Measurements from ENCODE around the gene PLSCR5. TPM values are rescaled to one million over a fixed set of nuclear protein-coding genes. Genes with fewer than 3 reads are reported as not detected.

PLSCR5 gene
- polyA plus RNA-seq, 1 of the 3 experiments (the other 2 are of a cell fraction): not detected

DNA sequence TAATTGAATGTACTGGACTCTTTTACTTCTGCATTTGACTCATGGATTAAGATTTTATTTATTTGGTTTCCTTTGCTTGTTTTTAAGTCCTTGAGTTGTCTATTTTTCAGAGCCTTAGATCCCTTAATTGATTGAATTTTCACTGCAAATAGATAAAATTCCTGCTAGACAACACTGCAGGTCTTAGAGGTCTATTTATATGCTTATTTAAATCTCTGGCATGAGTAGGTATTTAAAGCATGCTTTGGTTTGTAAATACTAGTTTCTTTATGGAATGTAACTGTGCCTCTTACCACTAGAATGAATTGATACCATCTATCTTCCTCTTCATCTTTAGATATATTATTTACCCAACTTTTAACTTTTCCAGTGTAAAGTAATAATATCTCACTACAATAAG, 20.0 kb downstream of the PLSCR5 start (continued):
- TF ChIP-seq, protein P1, sequence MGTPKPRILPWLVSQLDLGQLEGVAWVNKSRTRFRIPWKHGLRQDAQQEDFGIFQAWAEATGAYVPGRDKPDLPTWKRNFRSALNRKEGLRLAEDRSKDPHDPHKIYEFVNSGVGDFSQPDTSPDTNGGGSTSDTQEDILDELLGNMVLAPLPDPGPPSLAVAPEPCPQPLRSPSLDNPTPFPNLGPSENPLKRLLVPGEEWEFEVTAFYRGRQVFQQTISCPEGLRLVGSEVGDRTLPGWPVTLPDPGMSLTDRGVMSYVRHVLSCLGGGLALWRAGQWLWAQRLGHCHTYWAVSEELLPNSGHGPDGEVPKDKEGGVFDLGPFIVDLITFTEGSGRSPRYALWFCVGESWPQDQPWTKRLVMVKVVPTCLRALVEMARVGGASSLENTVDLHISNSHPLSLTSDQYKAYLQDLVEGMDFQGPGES (IDR thresholded peaks at IDR 0.05; ENCODE audit: low read depth, low read length): no peak

DNA sequence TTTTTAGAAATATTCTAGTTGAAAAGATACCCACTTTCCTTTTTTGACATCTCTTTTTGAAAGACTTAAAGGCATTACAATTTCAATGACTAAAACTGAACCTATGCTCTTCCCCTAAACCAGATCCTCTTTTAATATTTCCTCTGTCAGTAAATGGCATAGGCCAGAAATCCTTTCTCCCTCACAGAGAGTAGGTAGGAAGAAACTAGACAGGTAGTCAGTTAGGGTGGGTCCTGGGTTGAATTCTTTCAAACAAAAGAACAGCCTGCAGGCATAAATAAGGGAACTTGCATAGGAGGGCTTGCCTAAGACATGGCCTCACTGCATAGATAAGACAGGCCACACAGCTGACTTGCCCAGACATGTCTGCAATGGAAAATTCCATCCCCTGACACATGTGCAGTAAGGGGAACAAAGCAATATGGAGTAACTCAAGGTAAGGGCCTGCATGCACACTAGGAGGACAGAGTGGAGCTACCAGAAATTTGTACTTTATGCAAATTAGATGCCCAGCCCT, 23.1 kb downstream of the PLSCR5 start:
- Histone ChIP-seq H2AFZ (ENCODE audit: low read depth) (no peak overlapping the region), H3K4me3 (ENCODE audit: low read depth in 2 of 2, low read length in 1 of 2) (no peak overlapping the region), H3K27me3 (ENCODE audit: insufficient read depth) (no peaks in the 10 kb centered on the region; the same call in 1 of the 2 replicates), H3K9me3 (no peaks in the 10 kb centered on the region), H4K20me1 (ENCODE audit: insufficient read depth) (no peaks in the 10 kb centered on the region), H3K9me2 (no peaks in the 10 kb centered on the region), H3F3A (replicated peaks; ENCODE audit: insufficient read depth) (no peaks in the 10 kb centered on the region), H3K36me3 (replicated peaks in 1 of 2; ENCODE audit: control insufficient read depth in 1 of 2, insufficient read depth in 2 of 2, low read length in 1 of 2) (no peaks in the 10 kb centered on the region), H3K4me2 (no peak overlapping the region), H3K27ac (ENCODE audit: low read depth in 2 of 2, low read length in 1 of 2) (no peak overlapping the region), H3K79me2 (ENCODE audit: insufficient read depth) (no peaks in the 10 kb centered on the region), H3K4me1 (ENCODE audit: control insufficient read depth in 1 of 2, insufficient read depth in 2 of 2, low read depth in 1 of 2, low read length in 1 of 2) (no peaks in the 10 kb centered on the region), H3K9ac (no peak overlapping the region)
- no peak for TF ChIP-seq GABPA (IDR thresholded peaks at IDR 0.05; ENCODE audit: low read depth)
- TF ChIP-seq, protein P2, sequence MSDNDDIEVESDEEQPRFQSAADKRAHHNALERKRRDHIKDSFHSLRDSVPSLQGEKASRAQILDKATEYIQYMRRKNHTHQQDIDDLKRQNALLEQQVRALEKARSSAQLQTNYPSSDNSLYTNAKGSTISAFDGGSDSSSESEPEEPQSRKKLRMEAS (IDR thresholded peaks at IDR 0.05; ENCODE audit: low read depth): no peak
- TF ChIP-seq, protein P3, sequence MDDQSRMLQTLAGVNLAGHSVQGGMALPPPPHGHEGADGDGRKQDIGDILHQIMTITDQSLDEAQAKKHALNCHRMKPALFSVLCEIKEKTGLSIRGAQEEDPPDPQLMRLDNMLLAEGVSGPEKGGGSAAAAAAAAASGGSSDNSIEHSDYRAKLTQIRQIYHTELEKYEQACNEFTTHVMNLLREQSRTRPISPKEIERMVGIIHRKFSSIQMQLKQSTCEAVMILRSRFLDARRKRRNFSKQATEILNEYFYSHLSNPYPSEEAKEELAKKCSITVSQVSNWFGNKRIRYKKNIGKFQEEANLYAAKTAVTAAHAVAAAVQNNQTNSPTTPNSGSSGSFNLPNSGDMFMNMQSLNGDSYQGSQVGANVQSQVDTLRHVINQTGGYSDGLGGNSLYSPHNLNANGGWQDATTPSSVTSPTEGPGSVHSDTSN (IDR thresholded peaks at IDR 0.05): no peak
- TF ChIP-seq EZH2phosphoT487 (IDR thresholded peaks at IDR 0.05; ENCODE audit: borderline replicate concordance, low read depth): no peak
- no peak for TF ChIP-seq RAD21 (IDR thresholded peaks at IDR 0.05; ENCODE audit: low read length)
- TF ChIP-seq JUND (IDR thresholded peaks at IDR 0.05): no peak
- no peak for TF ChIP-seq FOSL2 (IDR thresholded peaks at IDR 0.05; ENCODE audit: borderline replicate concordance, low read depth)
- TF ChIP-seq MEF2A (IDR thresholded peaks at IDR 0.05; ENCODE audit: borderline replicate concordance, low read depth): no peak
- TF ChIP-seq YY1 (IDR thresholded peaks at IDR 0.05; ENCODE audit: low read depth): no peak
- CTCF ChIA-PET: interaction anchor here (0.8 to 1.3 kb wide), 2 partner anchors 12 to 13 kb away, joined by 3 read pairs; no protein-coding TSS in a partner anchor
- DNase-seq: no peak
- POLR2A ChIA-PET: no interaction called here

DNA sequence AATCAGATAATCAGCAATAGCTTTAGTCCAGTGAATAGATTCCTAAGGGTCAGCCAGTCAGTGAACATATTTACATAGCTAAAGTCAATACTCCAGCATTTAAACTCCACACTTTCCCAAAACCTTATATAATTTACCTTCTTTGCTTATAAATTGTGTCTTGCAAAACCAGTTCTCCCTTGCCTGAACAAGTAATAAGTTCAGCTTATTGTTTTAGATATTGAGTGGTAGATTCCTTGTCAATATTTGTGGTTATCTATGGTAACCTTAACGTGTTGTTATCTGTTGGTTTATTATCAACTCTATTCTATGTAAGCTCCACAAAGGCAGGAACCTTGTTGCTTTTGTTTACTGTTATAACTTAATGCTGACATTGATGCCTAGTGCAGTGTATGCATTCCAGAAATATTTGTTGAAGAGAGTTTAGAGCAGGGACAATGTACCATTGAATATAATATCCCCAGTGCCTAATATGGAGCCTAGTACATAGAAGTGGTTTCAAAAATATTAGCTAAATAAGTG, 24.0 kb downstream of the PLSCR5 start:
- Histone ChIP-seq H2AFZ (ENCODE audit: low read depth) (no peak overlapping the region), H3K36me3 (replicated peaks in 1 of 2; ENCODE audit: control insufficient read depth in 1 of 2, insufficient read depth in 2 of 2, low read length in 1 of 2) (no peaks in the 10 kb centered on the region), H3K9me2 (no peaks in the 10 kb centered on the region), H3K4me1 (ENCODE audit: control insufficient read depth in 1 of 2, insufficient read depth in 2 of 2, low read depth in 1 of 2, low read length in 1 of 2) (no peaks in the 10 kb centered on the region), H3K79me2 (ENCODE audit: insufficient read depth) (no peaks in the 10 kb centered on the region), H3K9ac (no peak overlapping the region), H3K4me3 (ENCODE audit: low read depth in 2 of 2, low read length in 1 of 2) (no peak overlapping the region), H3K9me3 (no peaks in the 10 kb centered on the region), H3K4me2 (no peak overlapping the region), H3K27ac (ENCODE audit: low read depth in 2 of 2, low read length in 1 of 2) (no peak overlapping the region), H4K20me1 (ENCODE audit: insufficient read depth) (no peaks in the 10 kb centered on the region), H3F3A (replicated peaks; ENCODE audit: insufficient read depth) (no peaks in the 10 kb centered on the region), H3K27me3 (ENCODE audit: insufficient read depth) (no peaks in the 10 kb centered on the region)
- no peak for DNase-seq
- POLR2A ChIA-PET: no interaction called here
- 3% methylated on average over 1 of the region's 1 CpG for WGBS (ENCODE audit: low lambda C conversion rate)
- CTCF ChIA-PET: interaction anchor here (1.3 kb wide), 1 partner anchor 12 kb away, joined by 3 read pairs; no protein-coding TSS in a partner anchor
- TF ChIP-seq FOXJ3 (CRISPR knock-in tag; IDR thresholded peaks at IDR 0.05): no peak
- TF ChIP-seq SMC3 (IDR thresholded peaks at IDR 0.05; ENCODE audit: low read depth, low read length): no peak
- TF ChIP-seq, protein P4, sequence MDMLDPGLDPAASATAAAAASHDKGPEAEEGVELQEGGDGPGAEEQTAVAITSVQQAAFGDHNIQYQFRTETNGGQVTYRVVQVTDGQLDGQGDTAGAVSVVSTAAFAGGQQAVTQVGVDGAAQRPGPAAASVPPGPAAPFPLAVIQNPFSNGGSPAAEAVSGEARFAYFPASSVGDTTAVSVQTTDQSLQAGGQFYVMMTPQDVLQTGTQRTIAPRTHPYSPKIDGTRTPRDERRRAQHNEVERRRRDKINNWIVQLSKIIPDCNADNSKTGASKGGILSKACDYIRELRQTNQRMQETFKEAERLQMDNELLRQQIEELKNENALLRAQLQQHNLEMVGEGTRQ (IDR thresholded peaks at IDR 0.05; ENCODE audit: borderline replicate concordance, low read depth, low read length): no peak
- TF ChIP-seq FOSL2 (IDR thresholded peaks at IDR 0.05; ENCODE audit: borderline replicate concordance, low read depth): no peak
- TF ChIP-seq, protein P1 (IDR thresholded peaks at IDR 0.05; ENCODE audit: low read depth, low read length): no peak
- TF ChIP-seq TAF1 (IDR thresholded peaks at IDR 0.05; ENCODE audit: borderline replicate concordance, low read depth, low read length): no peak
- TF ChIP-seq RXRA (IDR thresholded peaks at IDR 0.05; ENCODE audit: borderline replicate concordance, low read depth): no peak
- no peak for TF ChIP-seq RAD21 (IDR thresholded peaks at IDR 0.05; ENCODE audit: low read length)
- TF ChIP-seq YY1 (IDR thresholded peaks at IDR 0.05; ENCODE audit: low read depth): no peak
- TF ChIP-seq TEAD4 (IDR thresholded peaks at IDR 0.05; ENCODE audit: borderline replicate concordance, insufficient read depth): no peak
- no peak for TF ChIP-seq MXI1 (IDR thresholded peaks at IDR 0.05; ENCODE audit: low read depth, low read length)
- TF ChIP-seq EP300 (IDR thresholded peaks at IDR 0.05; ENCODE audit: borderline replicate concordance in 1 of 2, low read depth in 1 of 2, low read length in 1 of 2): no peak
- no peak for TF ChIP-seq POLR2AphosphoS5 (IDR thresholded peaks at IDR 0.05; ENCODE audit: low read depth, low read length)
- no peak for TF ChIP-seq RCOR1 (IDR thresholded peaks at IDR 0.05; ENCODE audit: low read length)
- TF ChIP-seq RFX5 (IDR thresholded peaks at IDR 0.05; ENCODE audit: low read length): no peak
- TF ChIP-seq, protein P2 (IDR thresholded peaks at IDR 0.05; ENCODE audit: low read depth): no peak

Data from SK-N-SH (cell line).